ENCODE data around the gene UVRAG.

The UVRAG gene

GRCh38 chr11:76175783-76176182 is 360.8 kb downstream of the UVRAG start:
- no peak for DNase-seq

GRCh38 chr11:76176463-76176862 is 361.5 kb downstream of the UVRAG start:
- DNase-seq = no peak

- DNase-seq = no peak
These were observed 362.3 kb downstream of the UVRAG start for GRCh38 chr11:76177250-76177686.

- no peak for DNase-seq
These were observed 364.1 kb downstream of the UVRAG start for GRCh38 chr11:76179147-76179546.

GRCh38 chr11:76181371-76181770 is 366.4 kb downstream of the UVRAG start:
- DNase-seq = no peak

GRCh38 chr11:76184551-76184993 is 369.6 kb downstream of the UVRAG start:
- DNase-seq = no peak

DNA sequence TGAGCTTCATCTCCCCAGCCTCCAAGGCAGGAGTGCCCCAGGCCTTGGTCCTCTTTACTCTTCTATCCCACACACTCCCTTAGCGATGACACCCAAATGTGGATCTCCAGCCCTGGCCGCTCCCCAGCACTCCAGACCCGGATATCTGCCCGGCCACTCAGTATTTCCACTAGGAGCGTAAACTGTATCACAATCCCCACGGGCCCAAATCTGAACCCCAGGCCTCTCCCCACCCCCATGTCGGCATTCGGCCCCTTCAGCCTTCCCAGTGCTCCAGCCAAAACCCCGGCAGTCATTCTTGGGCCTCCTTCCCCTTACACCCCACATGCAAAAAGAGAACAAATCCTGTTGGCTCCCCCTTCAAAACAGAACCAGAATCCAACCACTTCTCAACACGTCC is 370.5 kb downstream of the UVRAG start:
- DNase-seq = no peak

- no peak for DNase-seq
These were observed 371.0 kb downstream of the UVRAG start for GRCh38 chr11:76185931-76186401.

DNA sequence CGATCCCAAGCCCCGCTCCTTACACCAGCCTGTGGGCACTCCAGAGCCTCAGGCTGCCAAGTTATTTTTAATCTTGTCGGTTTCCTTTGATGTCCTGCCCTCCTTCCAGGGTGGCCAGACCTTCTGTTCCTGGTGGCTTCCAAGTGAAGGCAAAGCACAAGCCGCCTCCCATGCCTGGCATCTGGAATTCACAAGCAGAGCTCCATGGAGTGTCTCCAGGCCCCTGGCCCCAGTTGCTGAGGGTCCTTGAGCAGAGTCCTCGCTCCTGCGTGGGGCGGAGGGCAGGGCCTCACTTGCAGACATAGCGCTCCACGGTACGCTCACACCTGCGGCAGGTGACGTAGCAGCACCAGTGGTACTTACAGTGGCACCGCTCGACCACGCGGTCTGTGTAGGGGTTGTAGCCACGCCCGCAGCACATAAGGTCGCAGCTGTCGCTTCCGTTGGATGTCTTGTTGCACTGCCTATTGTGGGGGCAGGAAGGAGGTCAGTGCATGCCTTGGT is 371.8 kb downstream of the UVRAG start:
- no peak for DNase-seq

DNA sequence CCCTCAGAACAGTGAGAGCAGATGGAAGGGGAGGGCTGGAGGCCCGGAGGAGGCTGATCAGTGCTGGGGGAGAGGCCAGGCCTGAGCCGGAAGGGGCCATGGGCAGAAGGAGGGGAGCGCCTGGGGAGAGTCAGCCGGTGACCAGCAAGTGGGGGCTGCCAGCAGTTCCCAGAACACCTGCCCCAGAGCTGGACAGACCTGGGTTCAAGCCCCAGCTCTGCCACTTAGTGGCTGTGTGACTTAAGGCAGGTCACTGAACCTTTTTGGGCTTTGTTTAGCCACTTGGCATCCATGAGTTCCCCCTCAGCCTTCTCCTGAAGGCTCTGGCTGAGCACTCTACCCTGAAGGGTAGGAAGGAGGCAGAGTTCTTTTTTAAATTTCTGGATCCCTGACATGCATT is 373.9 kb downstream of the UVRAG start:
- DNase-seq = no peak

DNA sequence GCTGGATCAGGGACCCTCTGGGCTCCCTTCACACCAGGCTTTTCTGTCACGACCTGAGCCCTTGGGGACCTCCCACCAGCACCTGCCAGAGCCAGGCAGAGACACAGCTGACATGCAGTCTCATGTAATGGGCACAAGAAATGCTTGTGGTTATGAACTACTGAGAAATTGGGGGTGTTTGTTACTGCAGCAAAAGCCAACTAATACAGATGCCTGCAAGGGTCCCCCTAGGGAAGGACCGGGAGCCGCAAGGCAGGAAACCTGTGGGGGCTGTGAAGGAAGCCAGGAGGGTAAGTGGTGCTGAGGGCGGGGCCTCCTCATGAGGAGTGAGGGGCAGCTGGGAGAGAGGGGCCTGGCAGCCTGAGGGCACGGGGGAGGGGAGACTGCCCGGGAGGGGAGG is 374.7 kb downstream of the UVRAG start:
- DNase-seq = no peak

DNA sequence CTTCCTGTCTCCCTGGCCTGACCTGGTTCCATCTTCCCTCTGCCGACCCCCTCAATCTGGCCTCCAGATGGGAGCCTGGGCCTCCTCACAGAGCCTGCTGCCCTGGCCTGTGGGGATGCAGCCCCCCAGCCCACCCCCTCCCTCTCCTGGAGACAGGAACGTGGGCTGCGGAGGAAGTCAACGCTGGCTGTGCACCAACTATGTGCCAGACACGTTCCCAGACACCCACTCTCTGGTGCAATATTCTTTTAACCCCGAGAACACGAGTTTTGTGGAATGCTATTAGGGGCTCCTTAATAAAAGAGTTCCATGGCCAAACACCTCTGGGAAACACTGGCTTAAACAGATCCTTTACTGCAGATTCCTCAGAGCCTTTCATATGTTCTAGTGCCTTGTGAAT is 375.4 kb downstream of the UVRAG start:
- no peak for DNase-seq
